PFSK-1 (cell line): Measurements from ENCODE around the gene CTAGE9.

Experiments used
- FOXP2 ChIP-seq: optimal IDR thresholded peaks from 2 replicates; pipeline ENCODE3; 2011; ENCODE audit warnings: borderline replicate concordance, control low read depth, inconsistent platforms; ENCODE audit not compliant: insufficient read depth; ENCODE audit errors: extremely low read length, extremely low read depth
- POLR2AphosphoS5 ChIP-seq: IDR thresholded peaks from 2 replicates; pipeline ENCODE4 v1.6.1; 2012; ENCODE audit warnings: low read depth, mild to moderate bottlenecking, control low read depth, low read length, moderate library complexity
- SIN3A ChIP-seq: IDR thresholded peaks from 2 replicates; pipeline ENCODE4 v1.6.1; 2012; ENCODE audit warnings: mild to moderate bottlenecking, low read length, moderate library complexity, borderline replicate concordance; ENCODE audit not compliant: insufficient read depth
- TAF1 ChIP-seq: IDR thresholded peaks from 2 replicates; pipeline ENCODE4 v1.6.1; 2012; ENCODE audit warnings: low read length, control low read depth, borderline replicate concordance; ENCODE audit not compliant: insufficient read depth
- TF ChIP-seq, protein P1 (sequence below), 2 experiments: IDR thresholded peaks; 2 replicates each; pipeline versions ENCODE4 v1.6.1 to v1.8.0; 2011 to 2012; ENCODE audit warnings: low read depth in 2 of 2, low read length in 2 of 2, control low read depth in 1 of 2, inconsistent platforms in 1 of 2, mild to moderate bottlenecking in 1 of 2, moderate library complexity in 1 of 2; ENCODE audit not compliant: insufficient read depth in 1 of 2

CTAGE9 gene

DNA sequence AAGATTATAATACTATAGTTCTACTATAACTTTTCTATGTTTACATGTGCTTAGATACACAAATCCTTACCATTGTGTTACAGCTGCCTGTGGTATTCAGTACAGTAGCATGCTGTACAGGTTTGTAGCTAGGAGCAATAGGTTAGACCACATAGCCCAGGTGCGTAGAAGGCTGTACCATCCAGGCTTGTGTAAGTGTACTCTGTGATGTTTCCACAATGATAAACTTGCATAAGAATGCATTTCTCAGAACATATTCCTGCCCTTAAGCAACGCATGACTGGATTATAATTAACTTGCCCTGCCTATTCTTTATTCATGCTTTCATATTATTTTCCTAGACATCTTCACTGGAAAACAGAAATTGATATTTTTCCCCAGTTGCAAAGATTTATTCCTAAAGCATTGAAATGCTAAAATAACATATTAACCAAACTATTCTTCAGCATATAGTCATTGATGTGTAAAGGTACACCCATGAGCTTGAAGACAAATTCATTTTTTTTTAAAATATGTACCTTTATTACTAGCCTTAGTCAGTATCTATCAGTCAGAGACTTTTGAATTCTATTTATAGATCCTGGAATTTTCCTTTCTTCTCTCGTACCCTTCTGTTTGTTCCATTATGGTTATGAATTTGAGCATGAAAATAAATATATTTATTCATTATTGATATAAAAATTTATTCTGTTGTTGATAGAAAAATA lies 7.2 kb upstream of the CTAGE9 start:
- TF ChIP-seq, protein P1, sequence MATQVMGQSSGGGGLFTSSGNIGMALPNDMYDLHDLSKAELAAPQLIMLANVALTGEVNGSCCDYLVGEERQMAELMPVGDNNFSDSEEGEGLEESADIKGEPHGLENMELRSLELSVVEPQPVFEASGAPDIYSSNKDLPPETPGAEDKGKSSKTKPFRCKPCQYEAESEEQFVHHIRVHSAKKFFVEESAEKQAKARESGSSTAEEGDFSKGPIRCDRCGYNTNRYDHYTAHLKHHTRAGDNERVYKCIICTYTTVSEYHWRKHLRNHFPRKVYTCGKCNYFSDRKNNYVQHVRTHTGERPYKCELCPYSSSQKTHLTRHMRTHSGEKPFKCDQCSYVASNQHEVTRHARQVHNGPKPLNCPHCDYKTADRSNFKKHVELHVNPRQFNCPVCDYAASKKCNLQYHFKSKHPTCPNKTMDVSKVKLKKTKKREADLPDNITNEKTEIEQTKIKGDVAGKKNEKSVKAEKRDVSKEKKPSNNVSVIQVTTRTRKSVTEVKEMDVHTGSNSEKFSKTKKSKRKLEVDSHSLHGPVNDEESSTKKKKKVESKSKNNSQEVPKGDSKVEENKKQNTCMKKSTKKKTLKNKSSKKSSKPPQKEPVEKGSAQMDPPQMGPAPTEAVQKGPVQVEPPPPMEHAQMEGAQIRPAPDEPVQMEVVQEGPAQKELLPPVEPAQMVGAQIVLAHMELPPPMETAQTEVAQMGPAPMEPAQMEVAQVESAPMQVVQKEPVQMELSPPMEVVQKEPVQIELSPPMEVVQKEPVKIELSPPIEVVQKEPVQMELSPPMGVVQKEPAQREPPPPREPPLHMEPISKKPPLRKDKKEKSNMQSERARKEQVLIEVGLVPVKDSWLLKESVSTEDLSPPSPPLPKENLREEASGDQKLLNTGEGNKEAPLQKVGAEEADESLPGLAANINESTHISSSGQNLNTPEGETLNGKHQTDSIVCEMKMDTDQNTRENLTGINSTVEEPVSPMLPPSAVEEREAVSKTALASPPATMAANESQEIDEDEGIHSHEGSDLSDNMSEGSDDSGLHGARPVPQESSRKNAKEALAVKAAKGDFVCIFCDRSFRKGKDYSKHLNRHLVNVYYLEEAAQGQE (IDR thresholded peaks at IDR 0.05; ENCODE audit: insufficient read depth in 1 of 2, low read depth in 2 of 2, low read length in 2 of 2): no peak
- TF ChIP-seq FOXP2 (no peak), SIN3A (no peak), TAF1 (no peak), POLR2AphosphoS5 (no peak)

DNA sequence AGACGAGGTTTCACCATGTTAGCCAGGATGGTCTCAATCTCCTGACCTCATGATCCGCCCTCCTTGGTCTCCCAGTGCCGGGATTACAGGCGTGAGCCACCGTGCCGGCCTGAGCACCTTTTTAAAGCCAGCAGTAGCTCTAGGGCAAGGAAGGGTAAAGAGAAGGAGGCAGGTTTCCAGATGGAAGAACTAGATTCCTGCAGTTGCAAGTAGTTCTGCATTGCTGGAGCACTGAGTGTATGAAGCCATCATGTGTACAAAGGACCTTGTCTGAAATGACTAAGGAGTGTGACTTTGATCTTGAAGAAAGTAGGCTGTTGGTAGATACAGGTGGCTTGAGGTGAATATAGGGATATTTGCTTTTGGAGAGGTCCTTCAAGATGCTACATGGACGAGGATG lies 13.9 kb downstream of the CTAGE9 start:
- TF ChIP-seq, protein P1 (IDR thresholded peaks at IDR 0.05; ENCODE audit: insufficient read depth in 1 of 2, low read depth in 2 of 2, low read length in 2 of 2): no peak
- TF ChIP-seq SIN3A (no peak), TAF1 (no peak), POLR2AphosphoS5 (no peak)

DNA sequence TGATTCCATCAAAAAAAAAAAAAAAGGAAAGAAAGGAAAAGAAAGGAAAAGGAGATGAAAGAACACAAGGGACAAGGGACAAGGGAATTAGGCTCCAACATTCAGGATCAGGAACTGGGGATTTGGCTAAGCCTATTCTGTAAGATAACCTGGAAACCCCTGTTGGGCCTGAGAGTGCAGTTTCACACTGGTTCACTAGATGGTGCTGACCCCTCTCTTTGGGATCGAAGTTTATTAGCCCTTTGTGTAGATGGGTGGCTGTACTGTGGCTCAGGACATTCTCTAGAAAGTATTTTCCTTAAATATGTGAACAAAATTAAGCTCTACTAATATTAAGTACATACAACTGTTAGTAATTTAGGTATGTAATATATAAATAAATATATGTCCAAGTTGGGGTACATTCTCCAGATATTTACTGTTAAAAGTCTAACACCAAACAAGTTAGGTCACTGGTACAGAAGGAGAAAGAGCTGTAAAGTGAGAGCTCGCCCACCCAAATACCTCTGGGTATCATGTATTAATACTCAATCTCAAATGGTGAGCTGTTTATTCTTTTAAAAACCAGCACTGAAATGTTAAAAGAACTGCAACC lies 15.9 kb downstream of the CTAGE9 start:
- TF ChIP-seq FOXP2 (no peak), POLR2AphosphoS5 (no peak), TAF1 (no peak), SIN3A (no peak)

DNA sequence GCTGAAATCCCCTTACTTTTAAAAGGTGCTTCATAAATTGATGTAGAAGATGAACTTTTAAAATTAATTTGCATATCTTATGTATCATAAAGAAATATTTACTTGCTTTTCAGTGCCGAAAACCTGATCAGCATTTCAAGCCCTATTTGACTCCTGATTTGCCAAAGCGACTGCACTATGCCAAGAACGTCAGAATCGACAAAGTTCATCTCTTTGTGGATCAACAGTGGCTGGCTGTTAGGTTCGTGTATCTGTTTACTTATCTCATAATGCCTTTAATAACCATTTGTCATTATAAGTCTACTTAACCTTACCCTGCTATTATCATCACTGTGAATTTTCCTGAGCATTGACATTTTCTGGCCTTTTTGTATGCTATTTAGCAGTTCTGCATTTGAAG lies 17.4 kb downstream of the CTAGE9 start:
- TF ChIP-seq TAF1 (no peak), POLR2AphosphoS5 (no peak), SIN3A (no peak), FOXP2 (no peak)
- TF ChIP-seq, protein P1 (IDR thresholded peaks at IDR 0.05; ENCODE audit: insufficient read depth in 1 of 2, low read depth in 2 of 2, low read length in 2 of 2): no peak

DNA sequence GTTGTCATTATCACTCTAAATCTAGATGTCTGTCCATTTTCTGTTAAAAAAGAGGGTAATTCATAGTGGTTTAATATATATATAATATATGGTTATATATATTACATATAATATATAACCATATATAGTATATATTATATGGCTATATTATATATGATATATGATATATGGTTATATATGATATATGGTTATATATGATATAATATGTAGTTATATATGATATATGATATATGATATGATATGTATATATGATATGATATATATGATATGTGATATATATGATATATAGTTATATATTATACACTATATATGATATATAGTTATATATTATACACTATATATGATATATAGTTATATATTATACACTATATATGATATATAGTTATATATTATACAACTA lies 18.2 kb downstream of the CTAGE9 start:
- TF ChIP-seq, protein P1 (IDR thresholded peaks at IDR 0.05; ENCODE audit: insufficient read depth in 1 of 2, low read depth in 2 of 2, low read length in 2 of 2): no peak
- TF ChIP-seq SIN3A: no peak
- no peak for TF ChIP-seq FOXP2
- no peak for TF ChIP-seq TAF1
- TF ChIP-seq POLR2AphosphoS5: no peak
